Ishikawa (cell line): ENCODE data around the gene DDX56.

Experiments
- CEBPB ChIP-seq: IDR thresholded peaks from 2 replicates; pipeline ENCODE4 v1.6.1; 2012
- CREB1 ChIP-seq: IDR thresholded peaks from 2 replicates; pipeline ENCODE4 v1.6.1; 2012; ENCODE audit warnings: low read depth
- EGR1 ChIP-seq: IDR thresholded peaks from 2 replicates; pipeline ENCODE4 v1.6.1; 2012
- EP300 ChIP-seq: IDR thresholded peaks from 2 replicates; pipeline ENCODE4 v1.6.1; 2012; ENCODE audit warnings: borderline replicate concordance
- FOXM1 ChIP-seq: IDR thresholded peaks from 2 replicates; pipeline ENCODE4 v1.6.1; 2012; ENCODE audit warnings: low read depth, borderline replicate concordance
- MAX ChIP-seq: IDR thresholded peaks from 2 replicates; pipeline ENCODE4 v1.6.1; 2012
- NFIC ChIP-seq: IDR thresholded peaks from 2 replicates; pipeline ENCODE4 v1.6.1; 2012
- RAD21 ChIP-seq: IDR thresholded peaks from 2 replicates; pipeline ENCODE4 v1.6.1; 2012; ENCODE audit warnings: low read depth
- REST ChIP-seq: IDR thresholded peaks from 2 replicates; pipeline ENCODE4 v1.6.1; 2012; ENCODE audit warnings: low read depth, mild to moderate bottlenecking
- TAF1 ChIP-seq: IDR thresholded peaks from 2 replicates; pipeline ENCODE4 v1.6.1; 2012; ENCODE audit warnings: low read depth, mild to moderate bottlenecking
- TCF12 ChIP-seq: IDR thresholded peaks from 2 replicates; pipeline ENCODE4 v1.6.1; 2012; ENCODE audit warnings: low read depth
- TEAD4 ChIP-seq: IDR thresholded peaks from 2 replicates; pipeline ENCODE4 v1.6.1; 2012
- YY1 ChIP-seq: IDR thresholded peaks from 2 replicates; pipeline ENCODE4 v1.6.1; 2012; ENCODE audit warnings: low read depth
- ZBTB7A ChIP-seq: IDR thresholded peaks from 2 replicates; pipeline ENCODE4 v1.6.1; 2012; ENCODE audit warnings: low read depth
- TF ChIP-seq, protein P1 (sequence below): IDR thresholded peaks from 2 replicates; pipeline ENCODE4 v1.6.1; 2012

The DDX56 gene, protein sequence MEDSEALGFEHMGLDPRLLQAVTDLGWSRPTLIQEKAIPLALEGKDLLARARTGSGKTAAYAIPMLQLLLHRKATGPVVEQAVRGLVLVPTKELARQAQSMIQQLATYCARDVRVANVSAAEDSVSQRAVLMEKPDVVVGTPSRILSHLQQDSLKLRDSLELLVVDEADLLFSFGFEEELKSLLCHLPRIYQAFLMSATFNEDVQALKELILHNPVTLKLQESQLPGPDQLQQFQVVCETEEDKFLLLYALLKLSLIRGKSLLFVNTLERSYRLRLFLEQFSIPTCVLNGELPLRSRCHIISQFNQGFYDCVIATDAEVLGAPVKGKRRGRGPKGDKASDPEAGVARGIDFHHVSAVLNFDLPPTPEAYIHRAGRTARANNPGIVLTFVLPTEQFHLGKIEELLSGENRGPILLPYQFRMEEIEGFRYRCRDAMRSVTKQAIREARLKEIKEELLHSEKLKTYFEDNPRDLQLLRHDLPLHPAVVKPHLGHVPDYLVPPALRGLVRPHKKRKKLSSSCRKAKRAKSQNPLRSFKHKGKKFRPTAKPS

DNA sequence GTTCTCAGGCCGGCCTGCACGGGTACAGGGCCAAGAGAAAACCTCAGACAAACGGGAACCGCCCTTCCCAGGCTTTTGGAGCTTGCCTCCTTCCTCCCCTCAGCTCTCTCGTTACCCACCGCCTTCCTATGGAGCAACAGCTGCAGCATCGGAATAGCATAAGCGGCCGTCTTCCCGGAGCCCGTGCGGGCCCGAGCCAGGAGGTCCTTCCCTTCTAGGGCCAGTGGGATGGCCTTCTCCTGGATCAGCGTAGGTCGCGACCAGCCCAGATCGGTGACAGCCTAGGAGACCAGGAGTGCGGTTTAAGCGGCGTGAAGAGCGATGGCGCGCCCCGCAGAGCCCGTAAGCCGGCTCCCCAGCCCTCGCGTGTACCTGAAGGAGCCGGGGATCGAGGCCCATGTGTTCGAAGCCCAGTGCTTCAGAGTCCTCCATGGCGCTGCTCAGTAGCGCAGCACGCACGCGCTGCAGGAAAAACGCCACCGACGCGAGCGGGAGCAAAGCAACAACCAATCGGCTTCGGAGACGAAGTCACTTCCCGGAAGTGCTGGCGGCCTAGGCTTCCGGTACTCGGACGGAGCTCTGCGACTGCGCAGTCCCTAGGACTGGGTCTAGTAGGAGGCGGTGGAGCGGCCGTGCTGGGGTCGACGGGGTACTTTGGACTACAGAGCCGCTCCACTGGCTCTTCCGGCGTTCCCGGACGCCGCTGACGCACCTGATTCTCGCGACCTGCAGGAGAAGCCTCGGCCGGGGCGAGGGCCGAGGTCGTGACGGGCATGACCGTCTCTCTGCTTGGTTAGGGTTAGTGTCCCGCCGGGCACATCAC is at the start of gene DDX56:
TSS of gene DDX56 (minus strand) at position 445 of the 823 bp plus-strand sequence. CDS start at position 432, 13 bp downstream.
- TF ChIP-seq YY1 (peak; percentile 90), MAX (peak; percentile 98), EP300 (0 out of 2 replicates have a peak, but pooled peaks have one; percentile 36), EGR1 (no peak), TCF12 (peak; percentile 12; the same call in 1 of the 2 replicates), TAF1 (peak; percentile 70), ZBTB7A (no peak), CREB1 (peak; percentile 52), TEAD4 (no peak)
- TF ChIP-seq, protein P1, sequence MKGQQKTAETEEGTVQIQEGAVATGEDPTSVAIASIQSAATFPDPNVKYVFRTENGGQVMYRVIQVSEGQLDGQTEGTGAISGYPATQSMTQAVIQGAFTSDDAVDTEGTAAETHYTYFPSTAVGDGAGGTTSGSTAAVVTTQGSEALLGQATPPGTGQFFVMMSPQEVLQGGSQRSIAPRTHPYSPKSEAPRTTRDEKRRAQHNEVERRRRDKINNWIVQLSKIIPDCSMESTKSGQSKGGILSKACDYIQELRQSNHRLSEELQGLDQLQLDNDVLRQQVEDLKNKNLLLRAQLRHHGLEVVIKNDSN = no peak

GRCh38 chr7:44622342-44623151 is 48.8 kb upstream of the DDX56 start:
- TF ChIP-seq EGR1 (no peak), RAD21 (no peak), ZBTB7A (no peak), NFIC (no peak), EP300 (no peak), CEBPB (no peak), MAX (no peak), FOXM1 (no peak)
- TF ChIP-seq, protein P1 = no peak

- TF ChIP-seq TEAD4 (no peak), FOXM1 (no peak)
Measured at GRCh38 chr7:44621750-44622103, 48.0 kb upstream of the DDX56 start.

GRCh38 chr7:44621034-44621749 is 47.5 kb upstream of the DDX56 start:
- TF ChIP-seq RAD21 = no peak
- TF ChIP-seq, protein P1 = no peak
- TF ChIP-seq EP300 = no peak
- no peak for TF ChIP-seq NFIC
- TF ChIP-seq TAF1 = no peak
- no peak for TF ChIP-seq REST
- TF ChIP-seq MAX = no peak
- TF ChIP-seq CEBPB = no peak
- no peak for TF ChIP-seq TCF12
- no peak for TF ChIP-seq FOXM1
- TF ChIP-seq EGR1 = no peak
- no peak for TF ChIP-seq ZBTB7A
- no peak for TF ChIP-seq YY1
- no peak for TF ChIP-seq TEAD4
- no peak for TF ChIP-seq CREB1

DNA sequence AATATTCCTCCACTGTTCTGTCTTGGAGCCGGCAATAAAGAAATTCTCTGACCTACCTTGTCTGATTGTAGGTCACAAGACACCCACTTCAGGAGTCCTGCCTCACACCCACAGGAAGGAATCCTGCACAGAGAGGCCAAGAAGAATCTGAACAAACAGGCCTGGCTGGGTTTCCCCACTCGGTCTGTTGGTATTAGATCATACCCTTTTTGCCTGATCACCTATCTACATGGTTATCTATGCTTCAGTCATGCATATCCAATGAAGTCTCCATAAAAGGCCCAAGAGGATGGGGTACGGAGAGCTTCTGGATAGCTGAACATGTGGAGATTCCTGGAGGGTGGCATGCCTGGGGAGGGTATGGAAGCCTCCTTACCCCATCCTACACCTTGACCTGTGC is 45.0 kb upstream of the DDX56 start:
- TF ChIP-seq, protein P1 = peak; percentile 60
- TF ChIP-seq CEBPB (peak; percentile 56; the same call in 1 of the 2 replicates), TAF1 (no peak; the same call in 1 of the 2 replicates), REST (no peak), ZBTB7A (no peak), CREB1 (peak; percentile 33; the same call in 1 of the 2 replicates), EGR1 (no peak), MAX (0 out of 2 replicates have a peak, but pooled peaks have one; percentile 36), EP300 (peak; percentile 90), RAD21 (peak; percentile 24; the same call in 1 of the 2 replicates), TEAD4 (peak; percentile 93), NFIC (peak; percentile 70), TCF12 (peak; percentile 93), FOXM1 (peak; percentile 77), YY1 (no peak)
